Erythroblast (primary cell): ENCODE data around the gene DEGS2.

ENCODE experiments used
- GATA1 ChIP-seq: IDR thresholded peaks from 2 replicates; pipeline ENCODE4 v1.6.1; 2011; ENCODE audit warnings: low read depth, mild to moderate bottlenecking, control low read depth, low read length, moderate library complexity
- POLR2A ChIP-seq: IDR thresholded peaks from 2 replicates; pipeline ENCODE4 v1.6.1; 2011; ENCODE audit warnings: mild to moderate bottlenecking, low read length

DNA sequence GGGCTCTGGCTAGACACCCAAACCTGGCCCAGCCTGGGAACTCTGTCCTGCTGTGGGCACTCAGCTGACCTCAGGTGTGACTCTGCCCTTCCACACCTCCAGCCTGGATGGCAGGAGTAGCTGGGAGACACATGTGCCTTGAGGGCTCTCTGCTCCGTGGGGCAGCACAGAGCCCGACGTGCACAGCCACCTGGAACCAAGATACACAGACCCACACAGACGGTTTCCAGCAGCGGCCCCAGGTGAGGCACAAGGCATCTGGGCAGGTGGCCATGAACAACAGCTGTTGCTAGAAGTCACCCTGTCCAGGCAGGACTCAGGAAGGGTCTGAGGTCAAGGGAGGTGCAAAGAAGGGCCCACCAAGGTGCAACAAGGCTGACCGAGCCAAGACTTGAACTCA is 5.9 kb downstream of the DEGS2 start:
- TF ChIP-seq POLR2A = no peak
- TF ChIP-seq GATA1 = no peak
